Measurements from ENCODE around the gene NKAIN2. TPM values are rescaled to one million over a fixed set of nuclear protein-coding genes. Genes with fewer than 3 reads are reported as not detected.
"Not testable (repeated sequence)": the region's sequence is repeated elsewhere in the genome, so short reads cannot be mapped to it uniquely, and the experiment has no call there.

NKAIN2 gene
- total RNA-seq, 1 donor from 2014 or later: not detected

DNA sequence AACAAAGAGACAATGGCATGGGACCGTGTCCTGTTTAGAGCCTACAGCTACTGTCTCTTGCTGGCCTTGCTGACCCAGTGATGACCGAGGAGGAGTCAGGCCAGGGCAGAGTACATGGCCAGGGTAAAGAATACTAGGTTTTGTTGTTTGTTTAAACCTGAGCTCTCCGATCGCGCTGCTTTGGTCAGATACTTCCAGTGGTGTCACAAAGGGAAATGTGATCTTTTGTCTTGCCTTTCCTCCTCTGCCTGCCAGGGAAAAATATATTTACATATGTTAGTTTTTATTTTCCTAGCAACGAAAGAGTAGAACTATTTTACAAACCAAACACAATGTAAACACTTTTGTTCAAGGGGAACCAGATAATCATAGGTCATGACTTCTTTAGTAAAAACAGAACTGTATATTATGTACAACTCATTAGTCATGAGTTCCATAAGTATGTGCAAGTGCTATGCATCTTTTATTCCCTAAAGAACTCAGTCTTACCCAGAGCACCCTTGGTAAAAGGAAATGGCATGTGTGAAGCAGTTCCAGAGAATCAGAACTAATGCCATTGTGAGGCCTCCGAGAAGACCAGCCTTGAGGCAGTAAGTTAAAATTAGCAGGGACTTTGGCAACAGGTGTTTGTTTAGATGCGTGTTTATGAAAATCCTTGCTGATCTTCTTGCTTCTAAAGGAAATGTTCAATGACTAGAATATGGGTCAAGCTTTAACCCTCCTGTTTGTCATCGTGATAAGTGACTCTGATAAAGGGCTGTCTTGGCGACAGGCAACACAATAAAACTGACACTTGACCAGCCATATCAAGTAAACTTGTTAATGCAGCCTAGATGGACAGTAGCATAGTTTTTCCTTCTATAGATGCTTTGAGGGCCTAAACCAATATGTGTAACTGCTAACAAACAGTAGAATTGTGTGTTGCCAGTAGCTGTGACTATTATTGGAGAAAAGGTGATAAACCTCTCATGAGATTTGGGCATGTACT lies 204.6 kb downstream of the NKAIN2 start:
- H3K4me3 ChIP-seq (ENCODE audit: low read depth, low read length): no peak overlapping the region
- H3K36me3 ChIP-seq (ENCODE audit: control insufficient read depth, insufficient read depth, low read length): no peaks in the 10 kb centered on the region
- H3K27me3 ChIP-seq (ENCODE audit: control insufficient read depth, insufficient read depth, low read length): no peaks in the 10 kb centered on the region
- DNase-seq (ENCODE audit: low read depth): no peak
- TF ChIP-seq, protein P1, sequence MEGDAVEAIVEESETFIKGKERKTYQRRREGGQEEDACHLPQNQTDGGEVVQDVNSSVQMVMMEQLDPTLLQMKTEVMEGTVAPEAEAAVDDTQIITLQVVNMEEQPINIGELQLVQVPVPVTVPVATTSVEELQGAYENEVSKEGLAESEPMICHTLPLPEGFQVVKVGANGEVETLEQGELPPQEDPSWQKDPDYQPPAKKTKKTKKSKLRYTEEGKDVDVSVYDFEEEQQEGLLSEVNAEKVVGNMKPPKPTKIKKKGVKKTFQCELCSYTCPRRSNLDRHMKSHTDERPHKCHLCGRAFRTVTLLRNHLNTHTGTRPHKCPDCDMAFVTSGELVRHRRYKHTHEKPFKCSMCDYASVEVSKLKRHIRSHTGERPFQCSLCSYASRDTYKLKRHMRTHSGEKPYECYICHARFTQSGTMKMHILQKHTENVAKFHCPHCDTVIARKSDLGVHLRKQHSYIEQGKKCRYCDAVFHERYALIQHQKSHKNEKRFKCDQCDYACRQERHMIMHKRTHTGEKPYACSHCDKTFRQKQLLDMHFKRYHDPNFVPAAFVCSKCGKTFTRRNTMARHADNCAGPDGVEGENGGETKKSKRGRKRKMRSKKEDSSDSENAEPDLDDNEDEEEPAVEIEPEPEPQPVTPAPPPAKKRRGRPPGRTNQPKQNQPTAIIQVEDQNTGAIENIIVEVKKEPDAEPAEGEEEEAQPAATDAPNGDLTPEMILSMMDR (IDR thresholded peaks at IDR 0.05; ENCODE audit: insufficient read depth, low read length, poor library complexity, severe bottlenecking): no peak

DNA sequence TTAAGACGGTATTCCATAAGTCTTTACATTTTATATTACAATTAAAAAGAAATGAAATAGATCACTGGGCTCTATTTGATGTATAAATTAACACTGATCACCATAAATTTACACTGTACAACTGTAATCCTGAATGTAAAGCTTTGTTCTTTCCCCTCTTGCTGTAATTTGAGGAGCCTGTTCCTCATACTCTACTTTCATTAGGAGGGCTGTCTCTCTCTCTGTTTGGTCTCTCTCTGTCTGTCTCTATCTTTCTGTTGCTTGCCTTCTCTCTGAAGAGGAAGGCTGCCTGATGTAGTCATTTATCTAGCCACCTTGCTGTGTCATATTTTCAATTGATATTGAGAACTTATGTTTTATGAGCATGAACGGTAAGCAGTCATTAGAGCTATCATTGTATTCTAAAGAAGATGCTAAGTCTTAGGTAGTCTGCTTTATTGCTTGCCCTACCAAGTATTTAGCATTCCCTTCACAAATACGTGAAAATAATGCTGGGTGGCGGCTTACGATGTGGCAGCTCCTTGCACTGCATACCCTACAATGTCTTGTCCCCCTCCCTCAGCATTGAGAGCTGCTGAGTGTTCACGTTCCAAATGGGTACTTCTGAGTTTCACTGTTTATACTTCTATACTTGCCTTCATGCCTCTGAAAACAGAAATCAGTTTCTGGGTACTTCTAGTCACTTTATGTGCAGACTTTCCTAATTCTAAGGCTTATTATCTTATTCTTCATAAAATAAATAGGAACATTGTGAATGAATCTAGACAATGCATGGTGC lies 205.5 kb downstream of the NKAIN2 start:
- no peak for DNase-seq (ENCODE audit: low read depth)
- TF ChIP-seq, protein P1 (IDR thresholded peaks at IDR 0.05; ENCODE audit: insufficient read depth, low read length, poor library complexity, severe bottlenecking): no peak
- H3K36me3 ChIP-seq (ENCODE audit: control insufficient read depth, insufficient read depth, low read length): no peaks in the 10 kb centered on the region
- H3K4me3 ChIP-seq (ENCODE audit: low read depth, low read length): no peak overlapping the region
- no peaks in the 10 kb centered on the region for H3K27me3 ChIP-seq (ENCODE audit: control insufficient read depth, insufficient read depth, low read length)

DNA sequence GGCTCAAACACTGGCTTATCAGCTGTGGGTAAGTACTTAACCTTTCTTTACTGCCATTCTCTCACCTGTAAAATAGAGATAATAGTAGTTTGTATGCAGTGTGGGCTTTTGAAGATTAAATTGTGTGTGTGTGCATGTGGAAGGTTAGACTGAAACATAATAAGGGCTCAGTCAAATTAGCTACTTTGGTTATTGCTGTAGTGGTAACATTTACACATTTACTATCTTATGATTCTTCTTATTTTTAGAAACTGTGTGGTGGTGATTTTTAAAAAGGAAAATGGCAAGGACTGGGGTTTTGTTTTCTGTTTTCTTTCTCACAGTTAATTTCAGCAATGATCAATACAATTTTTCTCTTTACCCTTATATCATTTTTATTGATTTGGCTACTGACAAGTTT lies 206.9 kb downstream of the NKAIN2 start:
- TF ChIP-seq, protein P1 (IDR thresholded peaks at IDR 0.05; ENCODE audit: insufficient read depth, low read length, poor library complexity, severe bottlenecking): no peak
- DNase-seq (ENCODE audit: low read depth): no peak
- Histone ChIP-seq H3K36me3 (ENCODE audit: control insufficient read depth, insufficient read depth, low read length) (no peaks in the 10 kb centered on the region), H3K4me3 (ENCODE audit: low read depth, low read length) (no peak overlapping the region), H3K27me3 (ENCODE audit: control insufficient read depth, insufficient read depth, low read length) (no peaks in the 10 kb centered on the region)

DNA sequence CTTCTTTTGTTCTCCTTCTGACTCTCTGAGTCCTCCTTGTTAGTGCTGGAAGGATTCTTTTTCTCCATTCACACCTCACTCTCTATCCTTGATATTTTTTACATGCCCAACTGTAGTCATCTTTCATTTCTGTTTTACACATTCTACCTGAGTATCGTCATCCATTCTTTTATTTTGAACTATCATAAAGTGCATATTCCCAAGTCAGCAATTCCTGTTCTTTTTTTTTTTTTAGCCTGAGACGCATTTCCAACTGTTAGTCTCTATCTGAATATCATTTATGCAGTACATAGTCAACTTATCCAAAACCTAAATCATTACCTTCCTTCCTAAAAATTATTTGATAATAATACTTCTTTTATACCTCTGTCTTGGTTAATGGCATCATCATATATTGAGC lies 207.5 kb downstream of the NKAIN2 start:
- no peaks in the 10 kb centered on the region for H3K27me3 ChIP-seq (ENCODE audit: control insufficient read depth, insufficient read depth, low read length)
- TF ChIP-seq, protein P1 (IDR thresholded peaks at IDR 0.05; ENCODE audit: insufficient read depth, low read length, poor library complexity, severe bottlenecking): no peak
- no peaks in the 10 kb centered on the region for H3K36me3 ChIP-seq (ENCODE audit: control insufficient read depth, insufficient read depth, low read length)
- no peak for DNase-seq (ENCODE audit: low read depth)
- no peak overlapping the region for H3K4me3 ChIP-seq (ENCODE audit: low read depth, low read length)

DNA sequence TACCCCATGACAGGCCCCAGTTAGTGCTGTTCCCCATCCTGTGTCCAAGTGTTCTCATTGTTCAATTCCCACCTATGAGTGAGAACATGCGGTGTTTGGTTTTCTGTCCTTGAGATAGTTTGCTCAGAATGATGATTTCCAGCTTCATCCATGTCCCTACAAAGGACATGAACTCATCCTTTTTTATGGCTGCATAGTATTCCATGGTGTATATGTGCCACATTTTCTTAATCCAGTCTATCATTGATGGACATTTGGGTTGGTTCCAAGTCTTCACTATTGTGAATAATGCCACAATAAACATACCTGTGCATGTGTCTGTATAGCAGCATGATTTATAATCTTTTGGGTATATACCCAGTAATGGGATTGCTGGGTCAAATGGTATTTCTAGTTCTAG lies 218.4 kb downstream of the NKAIN2 start:
- H3K27me3 ChIP-seq (ENCODE audit: control insufficient read depth, insufficient read depth, low read length); H3K4me3 ChIP-seq (ENCODE audit: low read depth, low read length); H3K36me3 ChIP-seq (ENCODE audit: control insufficient read depth, insufficient read depth, low read length); DNase-seq (ENCODE audit: low read depth): not testable (repeated sequence)

DNA sequence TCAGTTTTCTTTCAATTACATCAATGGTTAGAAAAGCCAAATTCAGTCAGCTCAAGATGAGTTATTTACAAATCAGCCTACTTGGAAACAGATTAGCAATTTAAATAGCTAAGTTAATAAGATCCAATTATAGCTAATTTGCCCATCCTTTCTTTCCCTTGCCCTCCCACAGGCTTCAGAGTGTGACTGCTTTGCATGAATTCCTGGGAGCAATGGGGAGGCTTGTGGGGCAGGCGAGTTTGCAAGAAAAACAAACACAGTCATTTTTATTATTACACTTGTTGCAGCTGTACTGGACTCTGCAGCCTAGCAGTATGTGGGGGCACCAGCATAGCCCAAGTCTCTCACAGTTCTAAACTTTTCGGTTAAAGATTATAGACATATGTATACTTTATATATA lies 219.0 kb downstream of the NKAIN2 start:
- H3K27me3 ChIP-seq (ENCODE audit: control insufficient read depth, insufficient read depth, low read length): no peaks in the 10 kb centered on the region
- DNase-seq (ENCODE audit: low read depth): no peak
- no peaks in the 10 kb centered on the region for H3K36me3 ChIP-seq (ENCODE audit: control insufficient read depth, insufficient read depth, low read length)
- TF ChIP-seq, protein P1 (IDR thresholded peaks at IDR 0.05; ENCODE audit: insufficient read depth, low read length, poor library complexity, severe bottlenecking): no peak
- no peak overlapping the region for H3K4me3 ChIP-seq (ENCODE audit: low read depth, low read length)

Measured in kidney epithelial cell (primary cell).